Breast epithelium (tissue), 4 donors: ENCODE results near the gene SCRT2. TPM values are rescaled to one million over a fixed set of nuclear protein-coding genes. Genes with fewer than 3 reads are reported as not detected.
"Not testable (repeated sequence)": the region's sequence is repeated elsewhere in the genome, so short reads cannot be mapped to it uniquely, and the experiment has no call there.

Experiments used
- DNase-seq, 2 donors: peaks; one replicate each; pipeline ENCODE4 v3.0.0-alpha.2; 2019; ENCODE audit warnings: low spot score in 2 of 2
- H3K27ac ChIP-seq, 2 donors: fragments of 200-600 bp; sonication (generic) in 1 of 2; one replicate each; pipeline ENCODE4 v1.5.1; 2016 to 2019; ENCODE audit warnings: mild to moderate bottlenecking in 1 of 2
- H3K27me3 ChIP-seq, 2 donors: fragments of 200-600 bp; sonication (generic) in 1 of 2; one replicate each; pipeline versions ENCODE4 v1.5.1 to v1.6.0; 2017 to 2019; ENCODE audit warnings: control low read depth in 1 of 2, mild to moderate bottlenecking in 1 of 2
- H3K36me3 ChIP-seq: fragments of 200-600 bp; one replicate; pipeline ENCODE4 v1.5.1; 2019
- H3K4me1 ChIP-seq, 2 donors: fragments of 200-600 bp; sonication (generic); one replicate each; pipeline ENCODE4 v1.5.1; 2016 to 2019; ENCODE audit warnings: control low read depth in 1 of 2
- H3K4me3 ChIP-seq, 3 donors: fragments of 200-600 bp; sonication (generic); 1 replicate in 2 of 3; 2 replicates in 1 of 3; pipeline ENCODE4 v1.5.1; 2016 to 2019; ENCODE audit warnings: mild to moderate bottlenecking in 3 of 3, moderate library complexity in 2 of 3
- H3K9me3 ChIP-seq, 2 donors: fragments of 200-600 bp; sonication (generic) in 1 of 2; one replicate each; pipeline ENCODE4 v1.5.1; 2016 to 2019; ENCODE audit warnings: control low read depth in 1 of 2
- CTCF ChIP-seq, 3 donors: fragments of 450-650 bp; IDR thresholded peaks; one replicate each; pipeline ENCODE4 v1.5.1; 2016 to 2017; ENCODE audit warnings: antibody characterized with exemption in 3 of 3, mild to moderate bottlenecking in 3 of 3, moderate library complexity in 3 of 3
- POLR2A ChIP-seq: fragments of 450-650 bp; IDR thresholded peaks from one replicate; pipeline ENCODE4 v1.6.1; 2016; ENCODE audit warnings: antibody characterized with exemption, mild to moderate bottlenecking, moderate library complexity
- POLR2AphosphoS5 ChIP-seq, 3 donors: sonication (generic); formaldehyde crosslinking; IDR thresholded peaks; one replicate each; pipeline ENCODE4 v1.6.1; 2017; ENCODE audit warnings: antibody characterized with exemption in 3 of 3
- intact Hi-C: fragments of 100-400 bp; cut with DNase I; formaldehyde crosslinking; loops from one replicate; pipeline ENCODE4 v1.15.1; 2023; ENCODE audit warnings: low total_unique reads
- total RNA-seq, 3 donors: library from RNA; depleted of rRNA; stranded (reverse); fragments of >200 nt; gene quantifications; one replicate each; pipeline ENCODE4 v1.1.0, GENCODE V29; 2016

The SCRT2 gene
- not detected for total RNA-seq

GRCh38 chr20:675453-676314 is at the start of gene SCRT2:
TSS of gene SCRT2 (minus strand) at chr20:675802. CDS start at chr20:675601, 201 bp downstream.
- TF ChIP-seq POLR2A (no peak), CTCF (IDR thresholded peaks at IDR 0.05) (no peak), POLR2AphosphoS5 (IDR thresholded peaks at IDR 0.05) (no peak)
- H3K27ac ChIP-seq: no peak within 1 kb of the TSS
- intact Hi-C loops: no loop called here
- H3K9me3 ChIP-seq: no peaks in the 10 kb centered on the region
- peaks cover 3 to 4% of the 10 kb centered on the region in 2 donors for H3K4me1 ChIP-seq
- H3K36me3 ChIP-seq: no peaks in the 10 kb centered on the region
- H3K27me3 ChIP-seq: peaks cover 3 to 86% of the 10 kb centered on the region in 2 donors
- peak in 1 of 2 donors; percentile 79 for DNase-seq
- H3K4me3 ChIP-seq: peak within 1 kb of the TSS in 1 of 3 donors; percentile 36

GRCh38 chr20:724797-725196 is 49.2 kb upstream of the SCRT2 start:
- H3K4me3 ChIP-seq, H3K36me3 ChIP-seq, H3K4me1 ChIP-seq, H3K9me3 ChIP-seq, DNase-seq, H3K27ac ChIP-seq, intact Hi-C loops: not testable (repeated sequence)
- H3K27me3 ChIP-seq: peaks cover 0 to 47% of the 10 kb centered on the region in 2 donors

GRCh38 chr20:723756-724155 is 48.2 kb upstream of the SCRT2 start:
- DNase-seq: peak in 1 of 2 donors; percentile 46
- no peaks in the 10 kb centered on the region for H3K36me3 ChIP-seq
- H3K4me3 ChIP-seq: no peak overlapping the region
- no peaks in the 10 kb centered on the region for H3K4me1 ChIP-seq
- TF ChIP-seq CTCF (IDR thresholded peaks at IDR 0.05) (no peak), POLR2AphosphoS5 (IDR thresholded peaks at IDR 0.05) (no peak), POLR2A (no peak)
- H3K9me3 ChIP-seq: no peaks in the 10 kb centered on the region
- H3K27ac ChIP-seq: no peak overlapping the region
- H3K27me3 ChIP-seq: peaks cover 0 to 43% of the 10 kb centered on the region in 2 donors
- intact Hi-C loops: no loop called here

GRCh38 chr20:722822-723644 is 47.4 kb upstream of the SCRT2 start:
- Histone ChIP-seq H3K27me3 (peaks cover 0 to 35% of the 10 kb centered on the region in 2 donors), H3K27ac (no peak overlapping the region), H3K4me3 (no peak overlapping the region), H3K9me3 (no peaks in the 10 kb centered on the region), H3K36me3 (no peaks in the 10 kb centered on the region), H3K4me1 (no peaks in the 10 kb centered on the region)
- intact Hi-C loops: no loop called here
- TF ChIP-seq POLR2AphosphoS5 (IDR thresholded peaks at IDR 0.05) (no peak), POLR2A (no peak), CTCF (IDR thresholded peaks at IDR 0.05) (no peak)
- no peak for DNase-seq

- TF ChIP-seq POLR2A (no peak), POLR2AphosphoS5 (IDR thresholded peaks at IDR 0.05) (no peak), CTCF (IDR thresholded peaks at IDR 0.05) (no peak)
- H3K9me3 ChIP-seq: no peaks in the 10 kb centered on the region
- no peak for DNase-seq
- intact Hi-C loops: no loop called here
- peaks cover 0 to 31% of the 10 kb centered on the region in 2 donors for H3K27me3 ChIP-seq
- H3K4me3 ChIP-seq: no peak overlapping the region
- H3K36me3 ChIP-seq: no peaks in the 10 kb centered on the region
- no peak overlapping the region for H3K27ac ChIP-seq
- no peaks in the 10 kb centered on the region for H3K4me1 ChIP-seq
These were observed 46.3 kb upstream of the SCRT2 start for GRCh38 chr20:721876-722275.
